ENCODE data around the gene SERPINB6. TPM values are rescaled to one million over a fixed set of nuclear protein-coding genes. Genes with fewer than 3 reads are reported as not detected.

SERPINB6 gene
- total and polyA plus RNA-seq, 9 of the 15 experiments (the other 6 are each of a cell fraction or from before 2014, with no cell fraction given) = 86.6 to 211 (median 143) TPM

DNA sequence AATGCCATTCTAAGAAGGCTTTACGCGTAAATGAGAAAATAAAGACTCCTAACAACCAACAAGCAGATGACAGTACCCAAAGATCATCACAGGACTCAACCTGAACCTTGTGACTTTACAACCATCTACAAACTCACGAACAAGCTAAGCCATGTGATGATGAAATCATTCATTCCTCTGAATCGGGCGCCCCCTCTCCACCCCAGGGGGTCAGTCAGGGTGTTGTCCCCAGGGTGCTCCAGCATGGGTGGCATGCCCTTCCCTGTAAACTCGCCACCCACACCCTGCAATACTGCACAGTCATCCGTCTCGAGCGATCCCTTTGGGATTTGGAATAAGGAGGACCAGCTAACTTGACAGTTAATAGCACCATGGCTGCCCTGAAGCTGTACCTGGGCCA is 12.6 kb downstream of the SERPINB6 start:
- no peak for ATAC-seq
- WGBS (ENCODE audit: insufficient coverage, low coverage, missing lambda C conversion rate) = 87% methylated on average over 9 of the region's 9 CpGs
- H4K20me1 ChIP-seq (replicated peaks; ENCODE audit: control insufficient read depth, insufficient read depth, low read length) = no peaks in the 10 kb centered on the region
- BruUV-seq (replicated peaks) = no TSS peak
- H3K4me2 ChIP-seq (ENCODE audit: insufficient read depth, low read length) = no peak overlapping the region
- no peak for DNase-seq (ENCODE audit: extremely low read depth in 1 of 4, low spot score in 3 of 4)
- H3K27ac ChIP-seq (ENCODE audit: extremely low read depth, low read depth, low read length) = no peak overlapping the region
- peaks cover 49% of the 10 kb centered on the region for H3K79me2 ChIP-seq (ENCODE audit: control insufficient read depth, insufficient read depth, low read length)
- peaks cover 51% of the 10 kb centered on the region for H3K36me3 ChIP-seq (ENCODE audit: control insufficient read depth, insufficient read depth, low read length)
- ChIA-PET POLR2A (interaction anchor here (0.7 to 2.5 kb wide), 4 partner anchors 8 to 117 kb away, joined by 3 to 12 read pairs (median 4); partner anchors contain the start of genes SERPINB1 and SERPINB6), CTCF (ENCODE audit: low intra/inter-chr PET ratio) (no interaction called here)
- peaks cover 26% of the 10 kb centered on the region in 2 experiments; a peak in 4 of 5 replicates for H3K4me1 ChIP-seq (replicated peaks in 1 of 2; ENCODE audit: control insufficient read depth in 2 of 2, insufficient read depth in 2 of 2, low read length in 2 of 2)
- no peaks in the 10 kb centered on the region for H3K27me3 ChIP-seq (ENCODE audit: control insufficient read depth in 2 of 2, insufficient read depth in 2 of 2, low read length in 2 of 2)
- intact Hi-C loops (cut with micrococcal nuclease) (no loop called here), in situ Hi-C loops (cut with MboI) (no loop called here)
- no peak for FAIRE-seq
- H3K9ac ChIP-seq (ENCODE audit: insufficient read depth in 1 of 2, low read depth in 2 of 2, low read length in 2 of 2) = peak overlapping the region in 1 of 2 experiments; percentile 10; a peak in 1 of 4 replicates
- H3K9me3 ChIP-seq (replicated peaks; ENCODE audit: control insufficient read depth, insufficient read depth, low read depth, low read length) = no peaks in the 10 kb centered on the region
- H2AFZ ChIP-seq (ENCODE audit: low read depth, low read length) = no peak overlapping the region
- H3K9me1 ChIP-seq (ENCODE audit: control insufficient read depth, insufficient read depth, low read length) = no peaks in the 10 kb centered on the region
- H3K4me3 ChIP-seq = no peak overlapping the region
- TF ChIP-seq YBX1 (IDR thresholded peaks at IDR 0.05) = no peak
- 0 out of 2 replicates have a peak, but pooled peaks have one; percentile 7 for TF ChIP-seq POLR2A (conservative IDR thresholded peaks at IDR 0.05)
- TF ChIP-seq, protein P1, sequence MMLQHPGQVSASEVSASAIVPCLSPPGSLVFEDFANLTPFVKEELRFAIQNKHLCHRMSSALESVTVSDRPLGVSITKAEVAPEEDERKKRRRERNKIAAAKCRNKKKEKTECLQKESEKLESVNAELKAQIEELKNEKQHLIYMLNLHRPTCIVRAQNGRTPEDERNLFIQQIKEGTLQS (IDR thresholded peaks at IDR 0.05) = peak; percentile 68
- TF ChIP-seq, protein P1 (CRISPR knock-in tag; conservative IDR thresholded peaks at IDR 0.05) = no peak
- no peak for TF ChIP-seq RHOXF2B (CRISPR knock-in tag; conservative IDR thresholded peaks at IDR 0.05)
- TF ChIP-seq MAFG (tag; conservative IDR thresholded peaks at IDR 0.05) = 0 out of 2 replicates have a peak, but pooled peaks have one; percentile 16
- no peak for TF ChIP-seq BMI1 (IDR thresholded peaks at IDR 0.05; ENCODE audit: low read length)
- no peak for TF ChIP-seq SMARCA4 (IDR thresholded peaks at IDR 0.05)
- no peak for TF ChIP-seq SREBF2 (CRISPR knock-in tag; IDR thresholded peaks at IDR 0.05)
- TF ChIP-seq MAZ (CRISPR knock-in tag; conservative IDR thresholded peaks at IDR 0.05 in 1 of 2, IDR thresholded peaks at IDR 0.05 in 1 of 2) = no peak
- no peak for TF ChIP-seq NFE2 (IDR thresholded peaks at IDR 0.05; ENCODE audit: low read depth)
- TF ChIP-seq BDP1 (IDR thresholded peaks at IDR 0.05; ENCODE audit: insufficient read depth, insufficient read length) = no peak
- TF ChIP-seq CBFB (CRISPR knock-in tag; IDR thresholded peaks at IDR 0.05) = no peak
- no peak for TF ChIP-seq ARHGAP35 (IDR thresholded peaks at IDR 0.05; ENCODE audit: partially characterized antibody)
- TF ChIP-seq ZNF316 (IDR thresholded peaks at IDR 0.05) = 0 out of 2 replicates have a peak, but pooled peaks have one; percentile 1
- no peak for TF ChIP-seq DNMT1 (IDR thresholded peaks at IDR 0.05)
- TF ChIP-seq ZNF146 (CRISPR knock-in tag; IDR thresholded peaks at IDR 0.05; ENCODE audit: unreplicated experiment) = no peak
- TF ChIP-seq LCOR (CRISPR knock-in tag; IDR thresholded peaks at IDR 0.05) = no peak
- no peak for TF ChIP-seq HEY1 (CRISPR knock-in tag; IDR thresholded peaks at IDR 0.05; ENCODE audit: borderline replicate concordance)
- TF ChIP-seq, protein P2, sequence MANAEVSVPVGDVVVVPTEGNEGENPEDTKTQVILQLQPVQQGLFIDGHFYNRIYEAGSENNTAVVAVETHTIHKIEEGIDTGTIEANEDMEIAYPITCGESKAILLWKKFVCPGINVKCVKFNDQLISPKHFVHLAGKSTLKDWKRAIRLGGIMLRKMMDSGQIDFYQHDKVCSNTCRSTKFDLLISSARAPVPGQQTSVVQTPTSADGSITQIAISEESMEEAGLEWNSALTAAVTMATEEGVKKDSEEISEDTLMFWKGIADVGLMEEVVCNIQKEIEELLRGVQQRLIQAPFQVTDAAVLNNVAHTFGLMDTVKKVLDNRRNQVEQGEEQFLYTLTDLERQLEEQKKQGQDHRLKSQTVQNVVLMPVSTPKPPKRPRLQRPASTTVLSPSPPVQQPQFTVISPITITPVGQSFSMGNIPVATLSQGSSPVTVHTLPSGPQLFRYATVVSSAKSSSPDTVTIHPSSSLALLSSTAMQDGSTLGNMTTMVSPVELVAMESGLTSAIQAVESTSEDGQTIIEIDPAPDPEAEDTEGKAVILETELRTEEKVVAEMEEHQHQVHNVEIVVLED (CRISPR knock-in tag; IDR thresholded peaks at IDR 0.05) = no peak
- no peak for TF ChIP-seq WHSC1 (IDR thresholded peaks at IDR 0.05; ENCODE audit: low read length)
- TF ChIP-seq, protein P3, sequence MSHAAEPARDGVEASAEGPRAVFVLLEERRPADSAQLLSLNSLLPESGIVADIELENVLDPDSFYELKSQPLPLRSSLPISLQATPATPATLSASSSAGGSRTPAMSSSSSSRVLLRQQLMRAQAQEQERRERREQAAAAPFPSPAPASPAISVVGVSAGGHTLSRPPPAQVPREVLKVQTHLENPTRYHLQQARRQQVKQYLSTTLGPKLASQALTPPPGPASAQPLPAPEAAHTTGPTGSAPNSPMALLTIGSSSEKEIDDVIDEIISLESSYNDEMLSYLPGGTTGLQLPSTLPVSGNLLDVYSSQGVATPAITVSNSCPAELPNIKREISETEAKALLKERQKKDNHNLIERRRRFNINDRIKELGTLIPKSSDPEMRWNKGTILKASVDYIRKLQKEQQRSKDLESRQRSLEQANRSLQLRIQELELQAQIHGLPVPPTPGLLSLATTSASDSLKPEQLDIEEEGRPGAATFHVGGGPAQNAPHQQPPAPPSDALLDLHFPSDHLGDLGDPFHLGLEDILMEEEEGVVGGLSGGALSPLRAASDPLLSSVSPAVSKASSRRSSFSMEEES (CRISPR knock-in tag; IDR thresholded peaks at IDR 0.05) = no peak
- TF ChIP-seq ELF4 (CRISPR knock-in tag; IDR thresholded peaks at IDR 0.05) = no peak
- no peak for TF ChIP-seq SMAD4 (CRISPR knock-in tag; conservative IDR thresholded peaks at IDR 0.05)

Measured in K562 (cell line).